Lung (tissue), 12 donors: ENCODE data around the gene LDLRAD4. TPM values are rescaled to one million over a fixed set of nuclear protein-coding genes. Genes with fewer than 3 reads are reported as not detected.

Source experiments
- ATAC-seq: fragments of 200-7000 bp; cut with Tn5 transposase; one replicate; pipeline ENCODE4 v1.9.1; 2020; ENCODE audit warnings: moderate number of reproducible peaks; ENCODE audit not compliant: insufficient read depth, low FRiP score
- DNase-seq, 3 donors: peaks; one replicate each; pipeline ENCODE4 v3.0.0-alpha.2; 2013 to 2017
- H3K27ac ChIP-seq, 2 donors: one replicate each; pipeline ENCODE4 v1.5.1; 2013; ENCODE audit warnings: mild to moderate bottlenecking in 2 of 2, moderate library complexity in 2 of 2, control low read depth in 1 of 2, inconsistent platforms in 1 of 2, low read depth in 1 of 2, low read length in 1 of 2
- H3K27me3 ChIP-seq, 3 donors: one replicate each; pipeline ENCODE4 v1.5.1; 2013; ENCODE audit warnings: low read length in 2 of 3; ENCODE audit not compliant: control insufficient read depth in 3 of 3, insufficient read depth in 3 of 3
- H3K36me3 ChIP-seq, 4 donors: one replicate each; pipeline ENCODE4 v1.5.1; 2013; ENCODE audit warnings: low read length in 4 of 4, mild to moderate bottlenecking in 1 of 4, moderate library complexity in 1 of 4; ENCODE audit not compliant: control insufficient read depth in 4 of 4, insufficient read depth in 4 of 4
- H3K4me1 ChIP-seq, 5 donors: one replicate each; pipeline ENCODE4 v1.5.1; 2013; ENCODE audit warnings: low read length in 5 of 5, mild to moderate bottlenecking in 2 of 5, moderate library complexity in 1 of 5; ENCODE audit not compliant: control insufficient read depth in 5 of 5, insufficient read depth in 5 of 5
- H3K4me3 ChIP-seq: one replicate; pipeline ENCODE4 v1.5.1; 2013; ENCODE audit warnings: mild to moderate bottlenecking, control low read depth, moderate library complexity
- H3K9ac ChIP-seq, 2 donors: one replicate each; pipeline ENCODE4 v1.5.1; 2013; ENCODE audit warnings: low read length in 2 of 2, control low read depth in 1 of 2; ENCODE audit not compliant: insufficient read depth in 1 of 2
- H3K9me3 ChIP-seq, 4 donors: one replicate each; pipeline ENCODE4 v1.5.1; 2013; ENCODE audit warnings: low read length in 3 of 4, mild to moderate bottlenecking in 1 of 4, moderate library complexity in 1 of 4; ENCODE audit not compliant: control insufficient read depth in 4 of 4, insufficient read depth in 3 of 4
- CTCF ChIP-seq: IDR thresholded peaks from 2 replicates; pipeline ENCODE4 v1.5.1; 2012; ENCODE audit warnings: mild to moderate bottlenecking; ENCODE audit errors: control extremely low read depth, extremely low read depth
- WGBS, 2 donors: extraction: QIAGEN DNeasy Blood & Tissue Kit; methylation state at CpG; one replicate each; pipeline ENCODE4 v1.1.7; 2013; 5-methylcytosine and 5-hydroxymethylcytosine counted together
- polyA plus RNA-seq, 2 donors: library from polyadenylated mRNA; stranded (reverse); fragments of 200-250 nt; gene quantifications; one replicate each; pipeline ENCODE4 v1.2.1, GENCODE V29; 2013
- total RNA-seq, 2 donors: library from RNA; depleted of rRNA in 1 of 2; stranded (reverse); fragments of >200 nt in 1 of 2; gene quantifications; one replicate each; pipeline ENCODE4 v1.2.1, GENCODE V29; 2014 to 2021
- donor health status: control.
- donor health status: control.
- donor health status: Bipolar disorder and iron deficiency.
- donor health status: healthy.
- donor health status: DM: yes; HTN: yes; CAD: no.

LDLRAD4 gene
- total and polyA plus RNA-seq, 4 donors = 3.2 to 62.4 (median 19.9) TPM

- peaks cover 0 to 6% (median 0%) of the 10 kb centered on the region in 5 donors for H3K4me1 ChIP-seq
- DNase-seq (no peak), ATAC-seq (no peak)
- no peak overlapping the region for H3K4me3 ChIP-seq
- no peaks in the 10 kb centered on the region for H3K27me3 ChIP-seq
- H3K9ac ChIP-seq = no peak overlapping the region
- no peaks in the 10 kb centered on the region for H3K9me3 ChIP-seq
- H3K27ac ChIP-seq = no peak overlapping the region
- peaks cover 0 to 3% (median 0%) of the 10 kb centered on the region in 4 donors for H3K36me3 ChIP-seq
- 54 to 74% methylated on average over 3 of the region's 3 CpGs for WGBS, 2 donors
- no peak for TF ChIP-seq CTCF
Measured at GRCh38 chr18:13394801-13395200, 176.2 kb downstream of the LDLRAD4 start.

GRCh38 chr18:13395577-13395976 is 177.0 kb downstream of the LDLRAD4 start:
- DNase-seq (no peak), ATAC-seq (no peak)
- H3K27me3 ChIP-seq = no peaks in the 10 kb centered on the region
- H3K36me3 ChIP-seq = no peaks in the 10 kb centered on the region
- no peak for TF ChIP-seq CTCF
- no peak overlapping the region for H3K27ac ChIP-seq
- no peak overlapping the region for H3K9ac ChIP-seq
- H3K4me1 ChIP-seq = peaks cover 0 to 6% (median 0%) of the 10 kb centered on the region in 5 donors
- no peaks in the 10 kb centered on the region for H3K9me3 ChIP-seq
- H3K4me3 ChIP-seq = no peak overlapping the region
- 92 to 96% methylated on average over 17 to 22 of the region's 22 CpGs for WGBS, 2 donors

GRCh38 chr18:13397504-13398163 is 179.1 kb downstream of the LDLRAD4 start:
- Histone ChIP-seq H3K27me3 (no peaks in the 10 kb centered on the region), H3K4me3 (no peak overlapping the region), H3K4me1 (peaks cover 0 to 6% (median 0%) of the 10 kb centered on the region in 5 donors), H3K9me3 (no peaks in the 10 kb centered on the region), H3K36me3 (no peaks in the 10 kb centered on the region), H3K27ac (no peak overlapping the region), H3K9ac (no peak overlapping the region)
- DNase-seq = no peak
- 88 to 94% methylated on average over 16 of the region's 16 CpGs for WGBS, 2 donors
- no peak for ATAC-seq
- no peak for TF ChIP-seq CTCF

GRCh38 chr18:13398631-13399030 is 180.1 kb downstream of the LDLRAD4 start:
- 90 to 96% methylated on average over 11 of the region's 11 CpGs for WGBS, 2 donors
- Histone ChIP-seq H3K4me1 (peaks cover 0 to 2% (median 0%) of the 10 kb centered on the region in 5 donors), H3K9me3 (no peaks in the 10 kb centered on the region), H3K36me3 (no peaks in the 10 kb centered on the region), H3K4me3 (no peak overlapping the region), H3K9ac (no peak overlapping the region), H3K27ac (peak overlapping the region in 1 of 2 donors; percentile 12), H3K27me3 (no peaks in the 10 kb centered on the region)
- TF ChIP-seq CTCF = no peak
- DNase-seq = no peak
- ATAC-seq = no peak
